H1 (cell line): ENCODE data around the gene PTPRC.

Source experiments
- BRCA1 ChIP-seq: IDR thresholded peaks from 2 replicates; pipeline ENCODE4 v1.6.1; 2012; ENCODE audit warnings: low read depth, low read length, improper control_type of control experiment
- EP300 ChIP-seq, 2 experiments: IDR thresholded peaks; 1 replicate in 1 of 2; 2 replicates in 1 of 2; pipeline ENCODE4 v1.6.1; 2011 to 2012; ENCODE audit warnings: low read depth in 2 of 2, low read length in 2 of 2, mild to moderate bottlenecking in 2 of 2, borderline replicate concordance in 1 of 2, inconsistent platforms in 1 of 2, moderate library complexity in 1 of 2
- NRF1 ChIP-seq: IDR thresholded peaks from 2 replicates; pipeline ENCODE4 v1.6.1; 2011; ENCODE audit warnings: mild to moderate bottlenecking, low read depth, low read length, improper control_type of control experiment
- SP2 ChIP-seq: IDR thresholded peaks from 2 replicates; pipeline ENCODE4 v1.6.1; 2012; ENCODE audit warnings: mild to moderate bottlenecking, low read length, inconsistent platforms
- SRF ChIP-seq: IDR thresholded peaks from 2 replicates; pipeline ENCODE4 v1.6.1; 2011; ENCODE audit warnings: mild to moderate bottlenecking, low read depth, low read length, moderate library complexity
- TF ChIP-seq, protein P1 (sequence below): IDR thresholded peaks from 2 replicates; pipeline ENCODE4 v1.6.1; 2012; ENCODE audit warnings: inconsistent platforms
- TF ChIP-seq, protein P2 (sequence below), 3 experiments: IDR thresholded peaks; 1 replicate in 2 of 3; 2 replicates in 1 of 3; pipeline versions ENCODE4 v1.5.1 to v1.6.1; 2011; ENCODE audit warnings: low read length in 3 of 3, mild to moderate bottlenecking in 3 of 3, inconsistent platforms in 2 of 3, low read depth in 1 of 3, moderate library complexity in 1 of 3; ENCODE audit not compliant: insufficient read depth in 1 of 3; ENCODE audit errors: control extremely low read depth in 1 of 3

DNA sequence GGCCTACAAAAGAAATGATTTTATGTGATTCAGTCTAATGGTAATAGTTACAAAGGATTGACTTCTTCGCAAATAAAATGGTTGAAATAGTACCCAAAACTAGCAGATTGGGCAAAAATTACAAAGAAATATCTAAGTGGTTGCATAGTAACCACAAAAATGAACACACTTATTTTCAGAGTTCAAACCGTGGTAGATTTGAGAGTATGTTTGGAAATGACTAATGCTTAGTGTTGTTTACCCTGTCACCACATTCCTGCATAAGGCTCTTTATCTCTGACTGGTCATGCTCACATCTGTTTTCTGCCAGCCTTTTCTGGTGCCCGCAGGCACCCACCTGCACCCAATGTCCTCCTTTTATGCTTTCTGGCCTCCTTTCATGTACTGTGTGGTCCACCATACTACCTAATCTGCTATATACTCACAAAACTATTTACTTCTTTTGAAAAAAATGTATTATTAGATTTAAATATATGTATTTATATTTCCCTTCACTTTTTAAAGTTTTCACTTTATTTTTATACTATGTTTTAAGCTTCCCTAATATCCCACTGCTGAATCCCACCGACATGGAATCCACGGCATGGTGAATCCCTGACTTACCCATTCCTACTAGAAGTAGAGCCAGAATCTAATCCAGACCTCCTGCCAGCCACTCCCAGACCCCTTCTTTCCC, 30.3 kb downstream of the PTPRC start:
- TF ChIP-seq SP2 = no peak
- TF ChIP-seq, protein P1, sequence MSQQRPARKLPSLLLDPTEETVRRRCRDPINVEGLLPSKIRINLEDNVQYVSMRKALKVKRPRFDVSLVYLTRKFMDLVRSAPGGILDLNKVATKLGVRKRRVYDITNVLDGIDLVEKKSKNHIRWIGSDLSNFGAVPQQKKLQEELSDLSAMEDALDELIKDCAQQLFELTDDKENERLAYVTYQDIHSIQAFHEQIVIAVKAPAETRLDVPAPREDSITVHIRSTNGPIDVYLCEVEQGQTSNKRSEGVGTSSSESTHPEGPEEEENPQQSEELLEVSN = no peak
- TF ChIP-seq, protein P2, sequence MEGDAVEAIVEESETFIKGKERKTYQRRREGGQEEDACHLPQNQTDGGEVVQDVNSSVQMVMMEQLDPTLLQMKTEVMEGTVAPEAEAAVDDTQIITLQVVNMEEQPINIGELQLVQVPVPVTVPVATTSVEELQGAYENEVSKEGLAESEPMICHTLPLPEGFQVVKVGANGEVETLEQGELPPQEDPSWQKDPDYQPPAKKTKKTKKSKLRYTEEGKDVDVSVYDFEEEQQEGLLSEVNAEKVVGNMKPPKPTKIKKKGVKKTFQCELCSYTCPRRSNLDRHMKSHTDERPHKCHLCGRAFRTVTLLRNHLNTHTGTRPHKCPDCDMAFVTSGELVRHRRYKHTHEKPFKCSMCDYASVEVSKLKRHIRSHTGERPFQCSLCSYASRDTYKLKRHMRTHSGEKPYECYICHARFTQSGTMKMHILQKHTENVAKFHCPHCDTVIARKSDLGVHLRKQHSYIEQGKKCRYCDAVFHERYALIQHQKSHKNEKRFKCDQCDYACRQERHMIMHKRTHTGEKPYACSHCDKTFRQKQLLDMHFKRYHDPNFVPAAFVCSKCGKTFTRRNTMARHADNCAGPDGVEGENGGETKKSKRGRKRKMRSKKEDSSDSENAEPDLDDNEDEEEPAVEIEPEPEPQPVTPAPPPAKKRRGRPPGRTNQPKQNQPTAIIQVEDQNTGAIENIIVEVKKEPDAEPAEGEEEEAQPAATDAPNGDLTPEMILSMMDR (IDR thresholded peaks at IDR 0.05; ENCODE audit: control extremely low read depth in 1 of 3, insufficient read depth in 1 of 3, low read depth in 1 of 3, low read length in 3 of 3) = no peak
- TF ChIP-seq BRCA1 = no peak
- TF ChIP-seq NRF1 = no peak
- TF ChIP-seq EP300 (IDR thresholded peaks at IDR 0.05; ENCODE audit: borderline replicate concordance in 1 of 2, low read depth in 2 of 2, low read length in 2 of 2) = no peak
- no peak for TF ChIP-seq SRF
